CD4-positive, alpha-beta T cell (primary cell): ENCODE measurements around the gene DDX24. TPM values are rescaled to one million over a fixed set of nuclear protein-coding genes. Genes with fewer than 3 reads are reported as not detected.

Source experiments
- ATAC-seq: fragments of 200-7000 bp; cut with Tn5 transposase; one replicate; pipeline ENCODE4 v1.10.0; 2022; ENCODE audit warnings: mild to moderate bottlenecking; ENCODE audit not compliant: poor library complexity
- CTCF ChIA-PET: fragments of 350-600 bp; sonication (Branson Sonifier 250); formaldehyde crosslinking; loops from one replicate; lab custom pipeline; 2021; ENCODE audit warnings: antibody characterized with exemption, inconsistent platforms; lab: Charles Lee
- POLR2A ChIA-PET: fragments of 350-600 bp; sonication (Branson Sonifier 250); formaldehyde crosslinking; loops from one replicate; lab custom pipeline; 2021; ENCODE audit warnings: antibody characterized with exemption, inconsistent platforms; lab: Charles Lee
- DNase-seq, 14 experiments: peaks; one replicate each; pipeline ENCODE4 v3.0.0-alpha.2; 2013 to 2020; ENCODE audit warnings: mixed read lengths in 2 of 14
- H3K27ac ChIP-seq, 2 donors: one replicate each; pipeline versions ENCODE4 v1.5.1 to v1.7.0; 2013; ENCODE audit warnings: low read length in 2 of 2, low read depth in 1 of 2, mild to moderate bottlenecking in 1 of 2
- H3K27me3 ChIP-seq, 2 experiments: 1 replicate in 1 of 2; 2 replicates in 1 of 2; pipeline versions ENCODE4 v1.6.1 to v1.7.0; 2013; ENCODE audit warnings: low read length in 2 of 2, control low read depth in 1 of 2, mild to moderate bottlenecking in 1 of 2, moderate library complexity in 1 of 2; ENCODE audit not compliant: insufficient read depth in 2 of 2, control insufficient read depth in 1 of 2
- H3K36me3 ChIP-seq: one replicate; pipeline ENCODE4 v1.6.1; 2013; ENCODE audit warnings: low read length, control low read depth; ENCODE audit not compliant: insufficient read depth
- H3K4me1 ChIP-seq: one replicate; pipeline ENCODE4 v1.6.1; 2013; ENCODE audit warnings: low read length, control low read depth; ENCODE audit not compliant: insufficient read depth
- H3K4me3 ChIP-seq: one replicate; pipeline ENCODE4 v1.5.1; 2013; ENCODE audit warnings: mild to moderate bottlenecking, low read length, moderate library complexity
- H3K9me3 ChIP-seq, 2 experiments: 1 replicate in 1 of 2; 2 replicates in 1 of 2; pipeline versions ENCODE4 v1.6.1 to v1.7.0; 2013; ENCODE audit warnings: low read length in 2 of 2, mild to moderate bottlenecking in 2 of 2, control low read depth in 1 of 2, moderate library complexity in 1 of 2; ENCODE audit not compliant: control insufficient read depth in 1 of 2, insufficient read depth in 1 of 2
- H3K27ac Mint-ChIP-seq: one replicate; pipeline ENCODE4 v1.8.0; 2020; ENCODE audit warnings: mixed read lengths
- H3K27me3 Mint-ChIP-seq: one replicate; pipeline ENCODE4 v1.8.0; 2021; ENCODE audit warnings: mixed read lengths
- H3K36me3 Mint-ChIP-seq: one replicate; pipeline ENCODE4 v1.8.0; 2021; ENCODE audit warnings: low read depth, mixed read lengths
- H3K4me1 Mint-ChIP-seq: one replicate; pipeline ENCODE4 v1.8.0; 2021; ENCODE audit warnings: low read depth, mixed read lengths
- H3K4me3 Mint-ChIP-seq: one replicate; pipeline ENCODE4 v1.8.0; 2020; ENCODE audit warnings: mild to moderate bottlenecking, mixed read lengths
- H3K9me3 Mint-ChIP-seq: one replicate; pipeline ENCODE4 v1.8.0; 2020; ENCODE audit warnings: mixed read lengths
- CTCF ChIP-seq: fragments of 200-600 bp; IDR thresholded peaks from one replicate; pipeline ENCODE4 v1.8.0; 2022; ENCODE audit warnings: antibody characterized with exemption, mild to moderate bottlenecking
- intact Hi-C, 2 experiments: fragments of 100-400 bp; cut with DNase I in 1 of 2; cut with micrococcal nuclease in 1 of 2; formaldehyde crosslinking; loops; one replicate each; pipeline versions ENCODE4 v1.15.1 to v1.9.0; 2023 to 2025; cut with DNase I, micrococcal nuclease
- polyA plus RNA-seq, 2 donors: library from polyadenylated mRNA; unstranded; fragments of 120-200 nt; gene quantifications; one replicate each; pipeline ENCODE4 v1.2.1, GENCODE V29; 2013
- total RNA-seq, 174 experiments: library from RNA in 2 of 174; stranded (reverse) in 2 of 174; gene quantifications; one replicate each; pipeline ENCODE4 v1.2.3 and lab custom pipeline; 2021 to 2026

Gene DDX24
- 100 to 1,000 TPM; 678 to 711 TPM for total RNA-seq
- polyA plus RNA-seq (2013, experiment 1 of 2) = 176 TPM
- polyA plus RNA-seq (2013, experiment 2 of 2) = 212 TPM
- 255 to 985 (median 341) reads per million in 172 experiments for total RNA-seq (lab: John Stamatoyannopoulos, UW)

- ChIA-PET CTCF (interaction anchor here (1.0 to 3.0 kb wide), 5 partner anchors 44 to 141 kb away, joined by 3 to 10 read pairs (median 5); no protein-coding TSS in a partner anchor), POLR2A (interaction anchor here (0.6 to 3.7 kb wide), 33 partner anchors 10 to 1960 kb away, joined by 3 to 33 read pairs (median 5); partner anchors contain the start of genes DICER1, GOLGA5, IFI27L2 and LYSET)
- Mint-ChIP-seq H3K9me3 (no peaks in the 10 kb centered on the region), H3K27ac (peak within 1 kb of the TSS; percentile 97), H3K36me3 (peaks cover 57% of the 10 kb centered on the region), H3K27me3 (no peaks in the 10 kb centered on the region), H3K4me3 (peak within 1 kb of the TSS; percentile 99), H3K4me1 (peaks cover 62% of the 10 kb centered on the region)
- peak; percentile 93 to 99 (median 96) for DNase-seq
- H3K9me3 ChIP-seq = no peaks in the 10 kb centered on the region
- H3K36me3 ChIP-seq = peaks cover 27% of the 10 kb centered on the region
- peak within 1 kb of the TSS; percentile 93 for H3K27ac ChIP-seq
- H3K4me3 ChIP-seq = peak within 1 kb of the TSS; percentile 98
- H3K4me1 ChIP-seq = peaks cover 31% of the 10 kb centered on the region
- ATAC-seq = peak; percentile 92
- intact Hi-C loops = loop anchor here (2.0 to 10.0 kb wide), 4 partner anchors 52 to 966 kb away; partner anchors contain the start of genes BTBD7 (in 1 of the 2), ITPK1 (in 1 of the 2) and OTUB2 (in 1 of the 2)
- no peak for TF ChIP-seq CTCF
- H3K27me3 ChIP-seq = no peaks in the 10 kb centered on the region
Measured at GRCh38 chr14:94080621-94081385, at the start of gene DDX24, which contains the start of gene IFI27L1. DDX24 (minus strand) TSS chr14:94081202; CDS start chr14:94079742, 1,460 bp downstream. IFI27L1 (plus strand) TSS chr14:94081310; CDS start chr14:94096938, 15,628 bp downstream.

GRCh38 chr14:94129758-94130414 is 48.9 kb upstream of the DDX24 start:
- H3K36me3 Mint-ChIP-seq = peaks cover 4% of the 10 kb centered on the region
- H3K9me3 Mint-ChIP-seq = no peaks in the 10 kb centered on the region
- no peaks in the 10 kb centered on the region for H3K27me3 ChIP-seq
- no peak overlapping the region for H3K27ac ChIP-seq
- H3K9me3 ChIP-seq = no peaks in the 10 kb centered on the region
- peak; percentile 47 for ATAC-seq
- no peak for TF ChIP-seq CTCF
- intact Hi-C loops = loop anchor here in 1 of 2 experiments (2.0 to 10.0 kb wide), 2 partner anchors 47 to 425 kb away; no protein-coding TSS in a partner anchor
- H3K4me3 ChIP-seq = peak overlapping the region; percentile 73
- peaks cover 18% of the 10 kb centered on the region for H3K4me1 ChIP-seq
- no peaks in the 10 kb centered on the region for H3K27me3 Mint-ChIP-seq
- DNase-seq = peak in 5 of 14 experiments; percentile 26 to 73 (median 63)
- H3K4me1 Mint-ChIP-seq = peaks cover 20% of the 10 kb centered on the region
- CTCF ChIA-PET = interaction anchor here (0.8 to 1.7 kb wide), 5 partner anchors 44 to 159 kb away, joined by 3 to 6 read pairs (median 3); partner anchors contain the start of gene PPP4R4
- H3K4me3 Mint-ChIP-seq = peak overlapping the region; percentile 88
- peak overlapping the region; percentile 45 for H3K27ac Mint-ChIP-seq
- POLR2A ChIA-PET = interaction anchor here (1.1 to 4.7 kb wide), 3 partner anchors 44 to 52 kb away, joined by 4 to 33 read pairs (median 9); partner anchors contain the start of genes DDX24, IFI27L1 and PPP4R4
- H3K36me3 ChIP-seq = no peaks in the 10 kb centered on the region
